ENCODE data around the gene PLCB2. TPM values are rescaled to one million over a fixed set of nuclear protein-coding genes. Genes with fewer than 3 reads are reported as not detected.

Gene PLCB2
- total and polyA plus RNA-seq, 9 of the 15 experiments (the other 6 are each of a cell fraction or from before 2014, with no cell fraction given), result 0.37 to 12.3 (median 8.0) TPM

GRCh38 chr15:40307421-40308211 is at the start of gene PLCB2 (continued):
- TF ChIP-seq, protein P1, sequence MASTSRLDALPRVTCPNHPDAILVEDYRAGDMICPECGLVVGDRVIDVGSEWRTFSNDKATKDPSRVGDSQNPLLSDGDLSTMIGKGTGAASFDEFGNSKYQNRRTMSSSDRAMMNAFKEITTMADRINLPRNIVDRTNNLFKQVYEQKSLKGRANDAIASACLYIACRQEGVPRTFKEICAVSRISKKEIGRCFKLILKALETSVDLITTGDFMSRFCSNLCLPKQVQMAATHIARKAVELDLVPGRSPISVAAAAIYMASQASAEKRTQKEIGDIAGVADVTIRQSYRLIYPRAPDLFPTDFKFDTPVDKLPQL (IDR thresholded peaks at IDR 0.05; ENCODE audit: extremely low read depth, insufficient read length), result no peak
- TF ChIP-seq MCM7 (IDR thresholded peaks at IDR 0.05) (no peak), DIDO1 (tag; IDR thresholded peaks at IDR 0.05; ENCODE audit: low read depth) (no peak)

DNA sequence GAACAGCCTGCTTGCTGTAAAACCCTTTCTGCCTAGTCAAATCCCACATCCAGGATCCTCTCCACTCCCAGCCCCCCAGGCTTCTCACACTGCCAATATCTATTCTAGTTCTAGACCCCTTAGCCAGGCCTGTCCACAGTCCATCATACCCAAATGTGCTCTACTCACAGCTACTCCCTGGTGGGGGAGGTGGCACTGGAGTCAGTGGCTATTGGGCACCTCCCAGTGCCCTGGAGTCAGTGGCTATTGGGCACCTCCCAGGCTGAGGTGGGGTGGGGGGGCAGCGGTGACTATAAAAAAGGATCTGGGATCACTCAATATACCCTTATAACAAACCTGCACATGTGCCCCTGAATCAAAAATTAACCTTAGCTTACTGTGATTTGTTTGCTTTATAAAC is 49.5 kb upstream of the PLCB2 start:
- Histone ChIP-seq H3K4me2 (ENCODE audit: insufficient read depth, low read length) (no peak overlapping the region), H3K4me3 (no peak overlapping the region)

More for the DNA sequence above, 49.5 kb upstream of the PLCB2 start:
- H4K20me1 ChIP-seq (replicated peaks; ENCODE audit: control insufficient read depth, insufficient read depth, low read length), result no peaks in the 10 kb centered on the region
- CTCF ChIA-PET (ENCODE audit: low intra/inter-chr PET ratio), result interaction anchor here (1.4 kb wide), 1 partner anchor 9 kb away, joined by 4 read pairs; no protein-coding TSS in a partner anchor
- peaks cover 0 to 9% of the 10 kb centered on the region in 2 experiments; a peak in 1 of 5 replicates for H3K27me3 ChIP-seq (ENCODE audit: control insufficient read depth in 2 of 2, insufficient read depth in 2 of 2, low read length in 2 of 2)
- no TSS peak for BruUV-seq (replicated peaks)
- DNase-seq (ENCODE audit: extremely low read depth in 1 of 4, low spot score in 3 of 4) (no peak), FAIRE-seq (no peak), ATAC-seq (no peak)
- no peak overlapping the region for H2AFZ ChIP-seq (ENCODE audit: low read depth, low read length)
- intact Hi-C loops (cut with micrococcal nuclease), result loop anchor here (5.0 kb wide), 1 partner anchor 65 kb away; no protein-coding TSS in a partner anchor
- no peaks in the 10 kb centered on the region for H3K36me3 ChIP-seq (ENCODE audit: control insufficient read depth, insufficient read depth, low read length)
- WGBS (ENCODE audit: insufficient coverage, low coverage, missing lambda C conversion rate), result 14% methylated on average over 1 of the region's 1 CpG
- in situ Hi-C loops (cut with MboI), result no loop called here
- TF ChIP-seq EHMT2 (IDR thresholded peaks at IDR 0.05), result no peak
- TF ChIP-seq HDAC1 (IDR thresholded peaks at IDR 0.05), result no peak
- TF ChIP-seq SAFB (IDR thresholded peaks at IDR 0.05; ENCODE audit: borderline replicate concordance, low read depth, low read length), result no peak
- no peak for TF ChIP-seq ZNF174 (CRISPR knock-in tag; IDR thresholded peaks at IDR 0.05)
- TF ChIP-seq HOMEZ (CRISPR knock-in tag; IDR thresholded peaks at IDR 0.05), result no peak
- H3K27ac ChIP-seq (ENCODE audit: extremely low read depth, low read depth, low read length), result no peak overlapping the region
- no peaks in the 10 kb centered on the region for H3K9me3 ChIP-seq (replicated peaks; ENCODE audit: control insufficient read depth, insufficient read depth, low read depth, low read length)
- no peaks in the 10 kb centered on the region for H3K9me1 ChIP-seq (ENCODE audit: control insufficient read depth, insufficient read depth, low read length)
- no peaks in the 10 kb centered on the region for H3K79me2 ChIP-seq (ENCODE audit: control insufficient read depth, insufficient read depth, low read length)
- POLR2A ChIA-PET, result interaction anchor here (0.8 to 1.7 kb wide), 5 partner anchors 11 to 27 kb away, joined by 3 to 7 read pairs (median 4); partner anchors contain the start of gene KNSTRN
- peaks cover 9 to 26% of the 10 kb centered on the region in 2 experiments; a peak in 4 of 5 replicates for H3K4me1 ChIP-seq (replicated peaks in 1 of 2; ENCODE audit: control insufficient read depth in 2 of 2, insufficient read depth in 2 of 2, low read length in 2 of 2)
- H3K9ac ChIP-seq (ENCODE audit: insufficient read depth in 1 of 2, low read depth in 2 of 2, low read length in 2 of 2), result no peak overlapping the region
